HG03025 (cell line): ENCODE data around the gene BSN.

Source experiments
- ATAC-seq: cut with Tn5 transposase; IDR thresholded peaks from one replicate; pipeline ENCODE4 v1.9.1; 2021; ENCODE audit warnings: mild to moderate bottlenecking, moderate library complexity; ENCODE audit not compliant: unreplicated experiment, low FRiP score

Gene BSN

GRCh38 chr3:49652218-49652902, 98.1 kb downstream of the BSN start:
- ATAC-seq = no peak

- ATAC-seq = no peak
Observed at GRCh38 chr3:49652903-49653415, 98.7 kb downstream of the BSN start.

GRCh38 chr3:49653621-49654020, 99.3 kb downstream of the BSN start:
- ATAC-seq = no peak

- ATAC-seq = no peak
Observed at GRCh38 chr3:49654176-49654825, 100.0 kb downstream of the BSN start.

GRCh38 chr3:49654955-49655556, 100.8 kb downstream of the BSN start:
- no peak for ATAC-seq

- no peak for ATAC-seq
Observed at GRCh38 chr3:49655731-49656285, 101.5 kb downstream of the BSN start.

- no peak for ATAC-seq
Observed at GRCh38 chr3:49656541-49657112, 102.3 kb downstream of the BSN start.

- ATAC-seq = no peak
Observed at GRCh38 chr3:49657208-49657915, 103.1 kb downstream of the BSN start.

- no peak for ATAC-seq
Observed at GRCh38 chr3:49658711-49659110, 104.4 kb downstream of the BSN start.

GRCh38 chr3:49659756-49660155, 105.5 kb downstream of the BSN start:
- no peak for ATAC-seq

GRCh38 chr3:49661281-49661680, 107.0 kb downstream of the BSN start:
- ATAC-seq = no peak

GRCh38 chr3:49662021-49662420, 107.7 kb downstream of the BSN start:
- no peak for ATAC-seq

GRCh38 chr3:49662720-49663413, 108.6 kb downstream of the BSN start:
- no peak for ATAC-seq

GRCh38 chr3:49663831-49664230, 109.6 kb downstream of the BSN start:
- ATAC-seq = no peak

- ATAC-seq = no peak
Observed at GRCh38 chr3:49664300-49664699, 110.0 kb downstream of the BSN start.

- no peak for ATAC-seq
Observed at GRCh38 chr3:49665822-49666519, 111.7 kb downstream of the BSN start.

GRCh38 chr3:49666592-49666991, 112.3 kb downstream of the BSN start:
- ATAC-seq = no peak

- ATAC-seq = no peak
Observed at GRCh38 chr3:49667701-49668413, 113.6 kb downstream of the BSN start.

- no peak for ATAC-seq
Observed at GRCh38 chr3:49668414-49668797, 114.1 kb downstream of the BSN start.
